ENCODE measurements around the gene WDR72.

DNA sequence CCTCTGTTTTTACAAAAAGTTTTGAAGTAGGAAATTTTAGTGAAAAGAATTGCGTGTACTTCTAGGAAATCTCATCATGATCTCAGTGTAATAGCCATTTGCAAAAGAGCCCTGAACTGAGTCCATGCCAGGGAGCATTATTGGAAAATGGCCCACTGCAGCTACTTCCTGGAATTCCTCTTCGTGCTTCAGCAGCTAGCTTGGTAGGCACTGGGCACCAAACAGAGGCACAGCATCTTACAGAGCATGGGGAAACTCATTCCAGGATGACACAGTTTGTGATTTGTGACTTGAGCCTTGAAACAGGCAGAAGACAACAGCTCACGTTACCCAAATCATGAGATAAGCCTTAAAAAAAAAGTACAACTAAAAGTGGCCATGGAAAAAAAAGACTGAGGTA lies 179.1 kb downstream of the WDR72 start:
- no peak for TF ChIP-seq TARDBP (IDR thresholded peaks at IDR 0.05)
- no peak for TF ChIP-seq FOXA1 (IDR thresholded peaks at IDR 0.05)
- no peak for TF ChIP-seq L3MBTL2 (conservative IDR thresholded peaks at IDR 0.05)
- no peak for TF ChIP-seq ELF4 (IDR thresholded peaks at IDR 0.05)
- no peak for TF ChIP-seq PKNOX1 (IDR thresholded peaks at IDR 0.05)
- no peak for TF ChIP-seq BHLHE40 (IDR thresholded peaks at IDR 0.05; ENCODE audit: borderline replicate concordance)
